ENCODE data around the gene CASP6. TPM values are rescaled to one million over a fixed set of nuclear protein-coding genes. Genes with fewer than 3 reads are reported as not detected.

The CASP6 gene
- total RNA-seq (2014; rRNA removed; shearing (Covaris generic); ENCODE audit: low replicate concordance), result 32.7 and 34.1 TPM in 2 replicates

- in situ Hi-C loops (cut with HindIII; ENCODE audit: low pct_unique_long_range_greater_than_20kb, low sequenced_read_pairs), result no loop called here
- peak; percentile 68 for DNase-seq (ENCODE audit: low read depth)
These were observed at the start of gene CASP6 for GRCh38 chr4:109702950-109703663. Gene CASP6, minus strand, starts transcription at chr4:109703445. Its CDS starts 50 bp downstream, at chr4:109703395.

GRCh38 chr4:109752525-109752924, 49.3 kb upstream of the CASP6 start:
- in situ Hi-C loops (cut with HindIII; ENCODE audit: low pct_unique_long_range_greater_than_20kb, low sequenced_read_pairs), result no loop called here
- no peak for DNase-seq (ENCODE audit: low read depth)

GRCh38 chr4:109751852-109752251, 48.6 kb upstream of the CASP6 start:
- in situ Hi-C loops (cut with HindIII; ENCODE audit: low pct_unique_long_range_greater_than_20kb, low sequenced_read_pairs), result no loop called here
- DNase-seq (ENCODE audit: low read depth), result no peak

GRCh38 chr4:109750652-109751244, 47.5 kb upstream of the CASP6 start:
- DNase-seq (ENCODE audit: low read depth), result no peak
- in situ Hi-C loops (cut with HindIII; ENCODE audit: low pct_unique_long_range_greater_than_20kb, low sequenced_read_pairs), result no loop called here

- in situ Hi-C loops (cut with HindIII; ENCODE audit: low pct_unique_long_range_greater_than_20kb, low sequenced_read_pairs), result no loop called here
- no peak for DNase-seq (ENCODE audit: low read depth)
These were observed 46.3 kb upstream of the CASP6 start for GRCh38 chr4:109749388-109750082.

- in situ Hi-C loops (cut with HindIII; ENCODE audit: low pct_unique_long_range_greater_than_20kb, low sequenced_read_pairs), result no loop called here
- DNase-seq (ENCODE audit: low read depth), result no peak
These were observed 44.9 kb upstream of the CASP6 start for GRCh38 chr4:109748114-109748513.

- in situ Hi-C loops (cut with HindIII; ENCODE audit: low pct_unique_long_range_greater_than_20kb, low sequenced_read_pairs), result no loop called here
- no peak for DNase-seq (ENCODE audit: low read depth)
These were observed 43.5 kb upstream of the CASP6 start for GRCh38 chr4:109746728-109747127.

GRCh38 chr4:109745830-109746229, 42.6 kb upstream of the CASP6 start:
- no peak for DNase-seq (ENCODE audit: low read depth)
- in situ Hi-C loops (cut with HindIII; ENCODE audit: low pct_unique_long_range_greater_than_20kb, low sequenced_read_pairs), result no loop called here

- no peak for DNase-seq (ENCODE audit: low read depth)
- in situ Hi-C loops (cut with HindIII; ENCODE audit: low pct_unique_long_range_greater_than_20kb, low sequenced_read_pairs), result no loop called here
These were observed 36.3 kb upstream of the CASP6 start for GRCh38 chr4:109739547-109739946.

- in situ Hi-C loops (cut with HindIII; ENCODE audit: low pct_unique_long_range_greater_than_20kb, low sequenced_read_pairs), result no loop called here
- no peak for DNase-seq (ENCODE audit: low read depth)
These were observed 35.0 kb upstream of the CASP6 start for GRCh38 chr4:109738104-109738872.

GRCh38 chr4:109735566-109736365, 32.5 kb upstream of the CASP6 start:
- in situ Hi-C loops (cut with HindIII; ENCODE audit: low pct_unique_long_range_greater_than_20kb, low sequenced_read_pairs), result no loop called here
- peak; percentile 6 for DNase-seq (ENCODE audit: low read depth)

- in situ Hi-C loops (cut with HindIII; ENCODE audit: low pct_unique_long_range_greater_than_20kb, low sequenced_read_pairs), result no loop called here
These were observed 30.5 kb upstream of the CASP6 start for GRCh38 chr4:109733728-109734127.

GRCh38 chr4:109730619-109731545, 27.6 kb upstream of the CASP6 start:
- no peak for DNase-seq (ENCODE audit: low read depth)
- in situ Hi-C loops (cut with HindIII; ENCODE audit: low pct_unique_long_range_greater_than_20kb, low sequenced_read_pairs), result no loop called here

More at GRCh38 chr4:109733728-109734127, 30.5 kb upstream of the CASP6 start:
- DNase-seq (ENCODE audit: low read depth), result no peak

GRCh38 chr4:109729718-109730618, 26.7 kb upstream of the CASP6 start, which contains the start of gene PLA2G12A:
Gene PLA2G12A, minus strand, starts transcription at chr4:109730070. Its CDS starts 261 bp downstream, at chr4:109729809.
- in situ Hi-C loops (cut with HindIII; ENCODE audit: low pct_unique_long_range_greater_than_20kb, low sequenced_read_pairs), result no loop called here
- DNase-seq (ENCODE audit: low read depth), result peak; percentile 77

GRCh38 chr4:109729117-109729717, 26.0 kb upstream of the CASP6 start:
- no peak for DNase-seq (ENCODE audit: low read depth)
- in situ Hi-C loops (cut with HindIII; ENCODE audit: low pct_unique_long_range_greater_than_20kb, low sequenced_read_pairs), result no loop called here

Measured in Caki2 (cell line).